CD4-positive, alpha-beta T cell treated with Interleukin-21 for 1 hour (primary cell): ENCODE data around the gene BCL2.

Source experiments
- DNase-seq: peaks from one replicate; pipeline ENCODE4 v3.0.0-alpha.2; 2020

Gene BCL2

GRCh38 chr18:63102941-63103744 is 216.4 kb downstream of the BCL2 start:
- DNase-seq, result no peak

GRCh38 chr18:63100630-63101055 is 218.9 kb downstream of the BCL2 start:
- no peak for DNase-seq

- no peak for DNase-seq
These were observed 219.5 kb downstream of the BCL2 start for GRCh38 chr18:63099848-63100629.

GRCh38 chr18:63099091-63099840 is 220.3 kb downstream of the BCL2 start:
- DNase-seq, result no peak

- peak; percentile 53 for DNase-seq
These were observed 221.3 kb downstream of the BCL2 start for GRCh38 chr18:63098018-63098981.

- DNase-seq, result no peak
These were observed 222.4 kb downstream of the BCL2 start for GRCh38 chr18:63097178-63097577.

GRCh38 chr18:63096327-63096874 is 223.2 kb downstream of the BCL2 start:
- DNase-seq, result no peak

- no peak for DNase-seq
These were observed 223.8 kb downstream of the BCL2 start for GRCh38 chr18:63095768-63096167.

GRCh38 chr18:63091671-63092364 is 227.8 kb downstream of the BCL2 start:
- DNase-seq, result no peak

GRCh38 chr18:63090334-63090733 is 229.2 kb downstream of the BCL2 start:
- DNase-seq, result no peak

GRCh38 chr18:63089041-63089440 is 230.5 kb downstream of the BCL2 start:
- no peak for DNase-seq

- DNase-seq, result no peak
These were observed 231.3 kb downstream of the BCL2 start for GRCh38 chr18:63088262-63088661.

GRCh38 chr18:63087421-63088230 is 231.9 kb downstream of the BCL2 start:
- no peak for DNase-seq

- DNase-seq, result no peak
These were observed 234.0 kb downstream of the BCL2 start for GRCh38 chr18:63085611-63086010.

GRCh38 chr18:63084219-63084618 is 235.3 kb downstream of the BCL2 start:
- DNase-seq, result no peak

- DNase-seq, result no peak
These were observed 236.0 kb downstream of the BCL2 start for GRCh38 chr18:63083555-63083954.

GRCh38 chr18:63083020-63083531 is 236.5 kb downstream of the BCL2 start:
- no peak for DNase-seq

GRCh38 chr18:63082366-63083019 is 237.1 kb downstream of the BCL2 start:
- no peak for DNase-seq

GRCh38 chr18:63079114-63079513 is 240.5 kb downstream of the BCL2 start:
- peak; percentile 14 for DNase-seq

GRCh38 chr18:63078471-63078870 is 241.1 kb downstream of the BCL2 start:
- no peak for DNase-seq
